ENCODE measurements around the gene MEIS1.

Gene MEIS1

DNA sequence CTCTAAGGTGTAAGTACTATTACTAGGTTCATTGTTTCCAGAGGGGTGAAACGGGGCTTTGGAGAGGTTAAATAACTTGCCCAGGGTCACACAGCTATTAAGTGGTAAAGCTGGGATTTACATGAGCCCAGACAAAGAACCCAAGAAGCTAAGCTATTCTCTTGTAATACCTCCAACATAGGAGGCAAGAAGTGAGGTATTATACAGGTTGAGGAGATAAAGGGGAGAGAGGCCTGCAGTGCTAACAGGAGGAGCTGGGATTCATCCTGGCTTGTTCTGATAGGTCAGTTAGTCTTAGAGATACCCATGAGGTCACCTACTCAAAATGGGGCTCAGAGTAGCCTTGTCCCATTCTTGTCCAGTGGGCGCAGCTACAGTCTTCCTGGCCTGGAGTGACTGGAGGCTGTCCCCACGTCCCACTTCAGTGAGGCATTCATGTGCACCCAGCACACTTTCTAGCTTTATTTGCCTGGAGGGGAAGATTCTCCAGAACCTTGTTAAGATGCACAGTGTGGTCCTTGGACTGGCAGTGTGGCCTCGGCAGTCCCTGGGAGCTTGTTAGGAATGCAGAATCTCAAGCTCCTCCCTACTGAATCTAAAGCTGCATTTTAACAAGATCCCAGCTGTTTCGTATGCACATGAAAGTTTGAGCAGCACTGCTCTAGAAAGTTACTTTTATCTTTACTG is 63.5 kb downstream of the MEIS1 start:
- CTCF ChIA-PET: no interaction called here
- no peak overlapping the region for H3K27ac ChIP-seq
- POLR2A ChIA-PET (ENCODE audit: low non-redundant PET): no interaction called here

DNA sequence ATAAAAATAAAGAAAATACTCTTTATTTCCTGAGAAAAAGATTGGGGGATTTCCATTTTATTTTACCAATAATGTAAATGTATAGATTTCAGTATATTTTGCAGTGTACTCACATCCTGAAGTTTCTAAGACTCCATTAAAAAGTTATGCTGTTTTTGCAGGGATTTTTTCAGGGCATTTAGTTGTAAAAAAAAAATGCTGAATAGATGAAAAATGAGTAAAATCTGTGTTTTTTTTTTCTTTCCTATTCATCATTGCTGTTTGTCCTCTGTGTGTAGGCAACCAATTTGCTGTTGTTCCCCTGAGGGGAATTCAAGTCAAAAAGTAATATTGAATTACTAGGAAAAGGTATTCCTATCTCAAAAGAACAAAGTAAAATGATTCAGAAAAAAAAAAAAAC is 66.3 kb downstream of the MEIS1 start:
- CTCF ChIA-PET: no interaction called here
- POLR2A ChIA-PET (ENCODE audit: low non-redundant PET): no interaction called here
- TF ChIP-seq, protein P1, sequence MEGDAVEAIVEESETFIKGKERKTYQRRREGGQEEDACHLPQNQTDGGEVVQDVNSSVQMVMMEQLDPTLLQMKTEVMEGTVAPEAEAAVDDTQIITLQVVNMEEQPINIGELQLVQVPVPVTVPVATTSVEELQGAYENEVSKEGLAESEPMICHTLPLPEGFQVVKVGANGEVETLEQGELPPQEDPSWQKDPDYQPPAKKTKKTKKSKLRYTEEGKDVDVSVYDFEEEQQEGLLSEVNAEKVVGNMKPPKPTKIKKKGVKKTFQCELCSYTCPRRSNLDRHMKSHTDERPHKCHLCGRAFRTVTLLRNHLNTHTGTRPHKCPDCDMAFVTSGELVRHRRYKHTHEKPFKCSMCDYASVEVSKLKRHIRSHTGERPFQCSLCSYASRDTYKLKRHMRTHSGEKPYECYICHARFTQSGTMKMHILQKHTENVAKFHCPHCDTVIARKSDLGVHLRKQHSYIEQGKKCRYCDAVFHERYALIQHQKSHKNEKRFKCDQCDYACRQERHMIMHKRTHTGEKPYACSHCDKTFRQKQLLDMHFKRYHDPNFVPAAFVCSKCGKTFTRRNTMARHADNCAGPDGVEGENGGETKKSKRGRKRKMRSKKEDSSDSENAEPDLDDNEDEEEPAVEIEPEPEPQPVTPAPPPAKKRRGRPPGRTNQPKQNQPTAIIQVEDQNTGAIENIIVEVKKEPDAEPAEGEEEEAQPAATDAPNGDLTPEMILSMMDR (conservative IDR thresholded peaks at IDR 0.05; ENCODE audit: low read depth): no peak
- no peak for DNase-seq (ENCODE audit: low spot score)
- no peak overlapping the region for H3K27ac ChIP-seq

More for the DNA sequence above, 63.5 kb downstream of the MEIS1 start:
- no peak for DNase-seq (ENCODE audit: low spot score)
- TF ChIP-seq, protein P1 (conservative IDR thresholded peaks at IDR 0.05; ENCODE audit: low read depth): no peak

DNA sequence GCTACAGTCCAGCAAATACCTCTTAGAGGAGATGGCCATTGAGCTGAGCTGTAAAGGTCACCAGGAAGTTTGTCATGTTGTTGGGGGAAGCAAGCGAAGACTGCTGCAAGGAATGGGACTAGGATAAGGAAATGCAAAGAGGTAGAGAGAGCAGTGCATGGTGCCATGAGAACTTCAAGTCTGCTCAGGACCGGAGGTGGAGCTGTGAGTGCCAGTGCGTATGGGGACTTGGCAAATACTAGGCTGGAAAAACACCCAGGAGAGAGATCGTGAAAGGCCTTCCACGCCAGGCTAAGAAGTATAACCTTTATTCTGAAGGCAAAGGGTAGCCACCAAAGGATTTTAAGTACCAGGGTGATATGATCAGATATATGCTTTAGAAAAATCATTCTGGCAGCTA is 71.3 kb downstream of the MEIS1 start:
- TF ChIP-seq, protein P1 (conservative IDR thresholded peaks at IDR 0.05; ENCODE audit: low read depth): no peak
- CTCF ChIA-PET: interaction anchor here (0.6 kb wide), 1 partner anchor 36 kb away, joined by 3 read pairs; no protein-coding TSS in a partner anchor
- no peak overlapping the region for H3K27ac ChIP-seq
- no peak for DNase-seq (ENCODE audit: low spot score)
- POLR2A ChIA-PET (ENCODE audit: low non-redundant PET): no interaction called here

DNA sequence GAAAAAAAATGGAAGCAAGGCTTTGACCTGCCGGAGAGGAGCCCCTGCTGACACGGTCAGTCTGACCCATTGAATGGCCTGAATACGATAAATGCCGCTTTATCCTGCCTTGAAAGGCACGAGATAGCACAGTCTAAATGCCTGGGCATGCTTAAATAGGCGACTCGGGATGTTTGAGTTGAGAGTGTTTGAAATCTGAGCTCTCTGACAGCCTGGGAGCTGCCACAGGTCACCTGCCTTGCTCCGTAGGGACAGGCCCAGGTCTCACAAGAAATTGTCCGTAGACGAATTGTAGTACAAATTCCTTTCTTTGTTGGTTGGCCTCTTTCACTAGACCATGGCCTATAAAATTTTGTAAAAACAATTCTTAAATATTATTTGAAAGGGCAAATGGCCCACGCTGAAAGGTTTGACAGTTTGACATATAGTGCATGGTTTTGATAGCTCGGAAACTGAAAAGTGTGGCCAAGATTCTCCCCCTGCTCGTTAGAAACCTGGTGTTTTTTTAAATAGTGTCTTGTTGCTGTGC is 72.8 kb downstream of the MEIS1 start:
- H3K27ac ChIP-seq: no peak overlapping the region
- DNase-seq (ENCODE audit: low spot score): no peak
- TF ChIP-seq, protein P1 (conservative IDR thresholded peaks at IDR 0.05; ENCODE audit: low read depth): no peak
- ChIA-PET POLR2A (ENCODE audit: low non-redundant PET) (no interaction called here), CTCF (no interaction called here)

DNA sequence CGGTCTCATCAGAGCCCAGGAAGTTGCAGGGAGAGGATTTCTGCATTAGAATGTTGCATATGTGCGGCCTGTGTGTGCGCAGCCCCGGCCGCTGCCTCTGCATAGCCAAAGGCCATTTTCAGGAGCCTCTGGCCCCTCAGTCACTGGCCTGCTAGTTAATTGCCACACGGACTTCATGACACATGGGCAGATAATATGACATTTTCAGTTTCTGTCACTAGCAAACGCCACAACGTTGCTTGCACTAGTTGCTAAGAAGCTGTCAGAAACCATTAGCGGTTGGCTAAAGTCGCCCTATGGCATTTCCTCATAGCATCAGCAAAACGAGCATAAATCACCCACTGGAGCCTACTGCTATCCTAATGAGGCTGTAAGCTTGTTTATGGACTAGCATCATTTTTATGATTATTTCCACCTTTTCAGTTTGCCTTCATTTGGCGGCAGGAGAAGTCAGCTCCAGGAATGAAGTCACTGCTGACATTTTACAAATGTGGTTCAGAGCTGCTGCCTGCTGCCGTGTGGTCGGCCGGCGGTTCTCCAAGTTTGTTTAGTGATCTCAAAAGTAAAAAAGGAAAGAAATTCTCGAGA is 73.7 kb downstream of the MEIS1 start:
- TF ChIP-seq, protein P1 (conservative IDR thresholded peaks at IDR 0.05; ENCODE audit: low read depth): no peak
- ChIA-PET POLR2A (ENCODE audit: low non-redundant PET) (no interaction called here), CTCF (interaction anchor here (0.6 kb wide), 1 partner anchor 66 kb away, joined by 5 read pairs; no protein-coding TSS in a partner anchor)
- DNase-seq (ENCODE audit: low spot score): no peak
- H3K27ac ChIP-seq: peak overlapping the region; percentile 15; the same call in 1 of the 2 replicates

DNA sequence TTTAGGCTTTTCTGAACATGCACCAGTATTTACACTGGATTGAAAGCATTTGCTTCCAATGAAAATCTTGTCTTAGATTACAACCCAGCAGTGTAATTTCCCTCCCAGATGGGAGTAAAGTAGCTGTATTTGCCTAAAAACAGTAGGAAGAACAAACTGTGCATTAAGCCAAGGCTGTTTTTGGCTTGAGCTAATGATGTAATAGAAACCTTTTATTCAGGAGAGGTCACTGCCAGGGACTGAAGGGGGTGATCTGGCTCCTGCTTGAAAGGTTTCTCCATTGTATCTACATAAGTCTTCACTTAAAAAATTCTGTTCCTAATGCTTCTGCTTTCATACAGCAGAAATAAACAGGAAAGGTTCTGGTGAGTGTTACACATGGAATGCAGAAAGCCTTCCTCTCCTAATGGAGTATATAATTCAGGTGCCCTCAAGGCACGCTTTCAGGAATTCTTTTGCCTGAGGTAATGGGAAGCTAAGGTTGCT is 74.4 kb downstream of the MEIS1 start:
- H3K27ac ChIP-seq: no peak overlapping the region
- POLR2A ChIA-PET (ENCODE audit: low non-redundant PET): no interaction called here
- peak; percentile 37 for DNase-seq (ENCODE audit: low spot score)
- TF ChIP-seq, protein P1 (conservative IDR thresholded peaks at IDR 0.05; ENCODE audit: low read depth): no peak
- CTCF ChIA-PET: no interaction called here

Data from RWPE1 (cell line).